HEK293 (cell line): Measurements from ENCODE around the gene TAS2R1.
"Not testable (repeated sequence)": the region's sequence is repeated elsewhere in the genome, so short reads cannot be mapped to it uniquely, and the experiment has no call there.

ENCODE experiments used
- CTCF ChIA-PET: fragments of 350-600 bp; formaldehyde crosslinking; extraction: SDS; loops from one replicate; lab custom pipeline; 2021; ENCODE audit warnings: antibody characterized with exemption; lab: Yijun Ruan, JAX
- POLR2A ChIA-PET: fragments of 300-600 bp; formaldehyde crosslinking; extraction: SDS; loops from one replicate; lab custom pipeline; 2020; ENCODE audit warnings: antibody characterized with exemption, inconsistent platforms; lab: Yijun Ruan, JAX
- H3K27ac ChIP-seq: fragments of 200-500 bp; sonication (Bioruptor generic); 2 replicates; pipeline ENCODE4 v1.5.1; 2014; ENCODE audit warnings: low read depth, low read length, control low read depth, inconsistent platforms; ENCODE audit errors: extremely low read depth
- H3K36me3 ChIP-seq, 2 experiments: fragments of 200-500 bp in 1 of 2; sonication (Bioruptor generic) in 1 of 2; 1 replicate in 1 of 2; 2 replicates in 1 of 2; pipeline ENCODE4 v1.5.1; 2014 to 2017; ENCODE audit warnings: inconsistent platforms in 2 of 2, low read length in 2 of 2; ENCODE audit not compliant: control insufficient read depth in 2 of 2, insufficient read depth in 1 of 2
- H3K4me1 ChIP-seq: fragments of 200-500 bp; sonication (Bioruptor generic); 2 replicates; pipeline ENCODE4 v1.5.1; 2014; ENCODE audit warnings: mild to moderate bottlenecking, low read length, inconsistent platforms; ENCODE audit not compliant: control insufficient read depth, insufficient read depth
- H3K4me3 ChIP-seq: 2 replicates; pipeline ENCODE4 v1.5.1; 2011; ENCODE audit warnings: low read depth, mild to moderate bottlenecking, control low read depth, low read length, moderate library complexity
- H3K9me3 ChIP-seq: fragments of 200-500 bp; sonication (Bioruptor generic); 2 replicates; pipeline ENCODE4 v1.5.1; 2014; ENCODE audit warnings: low read depth, low read length, inconsistent platforms; ENCODE audit not compliant: control insufficient read depth, insufficient read depth
- GLI4 ChIP-seq: fragments of 450-650 bp; formaldehyde crosslinking; IDR thresholded peaks from 2 replicates; pipeline ENCODE4 v1.5.1; 2016; ENCODE audit warnings: missing biosample characterization, missing genetic modification characterization
- MYNN ChIP-seq: fragments of 450-650 bp; formaldehyde crosslinking; IDR thresholded peaks from 2 replicates; pipeline ENCODE4 v1.5.1; 2016; ENCODE audit warnings: missing biosample characterization, missing genetic modification characterization, borderline replicate concordance
- MZF1 ChIP-seq: fragments of 450-650 bp; formaldehyde crosslinking; IDR thresholded peaks from 2 replicates; pipeline ENCODE4 v1.5.1; 2017; ENCODE audit warnings: missing biosample characterization, missing genetic modification characterization, borderline replicate concordance
- PRDM1 ChIP-seq: fragments of 450-650 bp; formaldehyde crosslinking; IDR thresholded peaks from 2 replicates; pipeline ENCODE4; 2016; ENCODE audit warnings: missing biosample characterization, missing genetic modification characterization
- YY1 ChIP-seq: fragments of 450-650 bp; formaldehyde crosslinking; IDR thresholded peaks from 2 replicates; pipeline ENCODE4 v1.5.1; 2018; ENCODE audit warnings: missing biosample characterization, missing genetic modification characterization
- ZNF2 ChIP-seq: fragments of 450-650 bp; formaldehyde crosslinking; IDR thresholded peaks from 2 replicates; pipeline ENCODE4 v1.5.1; 2016; ENCODE audit warnings: missing biosample characterization, missing genetic modification characterization
- ZNF211 ChIP-seq: fragments of 450-650 bp; formaldehyde crosslinking; IDR thresholded peaks from 2 replicates; pipeline ENCODE4 v1.5.1; 2016; ENCODE audit warnings: low read depth, missing biosample characterization, missing genetic modification characterization
- ZNF221 ChIP-seq: fragments of 450-650 bp; formaldehyde crosslinking; IDR thresholded peaks from 2 replicates; pipeline ENCODE4 v1.5.1; 2017; ENCODE audit warnings: missing biosample characterization, missing genetic modification characterization, borderline replicate concordance
- ZNF223 ChIP-seq: fragments of 450-650 bp; formaldehyde crosslinking; IDR thresholded peaks from 2 replicates; pipeline ENCODE4 v1.5.1; 2016; ENCODE audit warnings: missing biosample characterization, missing genetic modification characterization
- ZNF335 ChIP-seq: fragments of 450-650 bp; formaldehyde crosslinking; conservative IDR thresholded peaks from 2 replicates; pipeline ENCODE4 v1.5.1; 2016; ENCODE audit warnings: missing biosample characterization, missing genetic modification characterization
- ZNF473 ChIP-seq: fragments of 450-650 bp; formaldehyde crosslinking; IDR thresholded peaks from 2 replicates; pipeline ENCODE4 v1.5.1; 2017; ENCODE audit warnings: missing biosample characterization, missing genetic modification characterization
- ZNF596 ChIP-seq: fragments of 450-650 bp; IDR thresholded peaks from 2 replicates; pipeline ENCODE4 v1.5.0; 2018; ENCODE audit warnings: missing biosample characterization, mild to moderate bottlenecking, missing genetic modification characterization, moderate library complexity
- ZNF677 ChIP-seq: fragments of 450-650 bp; IDR thresholded peaks from 2 replicates; pipeline ENCODE4 v1.5.0; 2018; ENCODE audit warnings: missing biosample characterization, mild to moderate bottlenecking, missing genetic modification characterization, moderate library complexity
- ZNF701 ChIP-seq: fragments of 450-650 bp; formaldehyde crosslinking; IDR thresholded peaks from 2 replicates; pipeline ENCODE4 v1.5.1; 2016; ENCODE audit warnings: missing biosample characterization, missing genetic modification characterization
- ZNF76 ChIP-seq: fragments of 450-650 bp; formaldehyde crosslinking; IDR thresholded peaks from 2 replicates; pipeline ENCODE4; 2016; ENCODE audit warnings: low read depth, missing biosample characterization, missing genetic modification characterization, borderline replicate concordance
- ZSCAN23 ChIP-seq: fragments of 450-650 bp; formaldehyde crosslinking; IDR thresholded peaks from 2 replicates; pipeline ENCODE4 v1.5.1; 2016; ENCODE audit warnings: missing biosample characterization, missing genetic modification characterization
- ZSCAN30 ChIP-seq: fragments of 450-650 bp; IDR thresholded peaks from 2 replicates; pipeline ENCODE4 v1.5.1; 2018; ENCODE audit warnings: missing biosample characterization, mild to moderate bottlenecking, missing genetic modification characterization, moderate library complexity
- ZXDB ChIP-seq: fragments of 450-650 bp; formaldehyde crosslinking; IDR thresholded peaks from 2 replicates; pipeline ENCODE4 v1.5.1; 2016; ENCODE audit warnings: missing biosample characterization, missing genetic modification characterization
- TF ChIP-seq, protein P1 (sequence below): fragments of 450-650 bp; formaldehyde crosslinking; IDR thresholded peaks from 2 replicates; pipeline ENCODE4 v1.5.1; 2016; ENCODE audit warnings: missing biosample characterization, missing genetic modification characterization
- TF ChIP-seq, protein P2 (sequence below): fragments of 450-650 bp; formaldehyde crosslinking; IDR thresholded peaks from 2 replicates; pipeline ENCODE4 v1.5.1; 2017; ENCODE audit warnings: missing biosample characterization, mild to moderate bottlenecking, missing genetic modification characterization, moderate library complexity

Gene TAS2R1

DNA sequence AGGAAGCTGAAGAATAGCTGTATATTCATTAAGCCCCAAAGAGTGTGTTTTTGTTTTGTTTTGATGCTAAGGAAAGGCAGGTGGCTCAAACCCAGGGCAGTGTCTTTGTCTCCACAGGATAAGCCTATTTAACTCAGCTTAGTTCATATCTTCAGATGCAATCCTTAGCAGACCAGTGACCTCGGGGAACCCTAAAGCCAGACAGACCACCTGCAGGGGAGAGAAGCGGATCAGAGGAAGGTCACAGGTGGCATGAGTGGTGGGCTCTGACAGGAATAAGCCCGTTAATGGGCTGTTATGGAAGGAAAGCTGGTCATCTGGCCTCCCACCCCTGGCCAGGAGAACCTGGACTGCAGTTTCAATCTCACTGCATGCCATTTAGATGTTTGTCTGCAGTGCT lies 30.8 kb downstream of the TAS2R1 start:
- no peaks in the 10 kb centered on the region for H3K4me1 ChIP-seq
- H3K9me3 ChIP-seq = no peaks in the 10 kb centered on the region
- H3K4me3 ChIP-seq = no peak overlapping the region
- CTCF ChIA-PET = no interaction called here
- no peaks in the 10 kb centered on the region for H3K36me3 ChIP-seq
- TF ChIP-seq MZF1 (tag by site-specific recombination) (no peak), ZSCAN23 (tag by site-specific recombination) (no peak), ZNF211 (tag by site-specific recombination) (no peak), MYNN (tag by site-specific recombination) (no peak), GLI4 (tag by site-specific recombination) (no peak), ZNF223 (no peak), ZNF701 (tag by site-specific recombination) (no peak), ZNF76 (no peak), ZNF2 (tag by site-specific recombination) (no peak), ZXDB (tag by site-specific recombination) (no peak), YY1 (tag by site-specific recombination) (no peak), ZNF596 (tag by site-specific recombination) (no peak), ZNF335 (tag by site-specific recombination) (no peak), ZNF473 (tag by site-specific recombination) (no peak)
- TF ChIP-seq, protein P1, sequence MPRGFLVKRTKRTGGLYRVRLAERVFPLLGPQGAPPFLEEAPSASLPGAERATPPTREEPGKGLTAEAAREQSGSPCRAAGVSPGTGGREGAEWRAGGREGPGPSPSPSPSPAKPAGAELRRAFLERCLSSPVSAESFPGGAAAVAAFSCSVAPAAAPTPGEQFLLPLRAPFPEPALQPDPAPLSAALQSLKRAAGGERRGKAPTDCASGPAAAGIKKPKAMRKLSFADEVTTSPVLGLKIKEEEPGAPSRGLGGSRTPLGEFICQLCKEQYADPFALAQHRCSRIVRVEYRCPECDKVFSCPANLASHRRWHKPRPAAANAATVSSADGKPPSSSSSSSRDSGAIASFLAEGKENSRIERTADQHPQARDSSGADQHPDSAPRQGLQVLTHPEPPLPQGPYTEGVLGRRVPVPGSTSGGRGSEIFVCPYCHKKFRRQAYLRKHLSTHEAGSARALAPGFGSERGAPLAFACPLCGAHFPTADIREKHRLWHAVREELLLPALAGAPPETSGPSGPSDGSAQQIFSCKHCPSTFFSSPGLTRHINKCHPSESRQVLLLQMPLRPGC (tag by site-specific recombination) = no peak
- TF ChIP-seq, protein P2, sequence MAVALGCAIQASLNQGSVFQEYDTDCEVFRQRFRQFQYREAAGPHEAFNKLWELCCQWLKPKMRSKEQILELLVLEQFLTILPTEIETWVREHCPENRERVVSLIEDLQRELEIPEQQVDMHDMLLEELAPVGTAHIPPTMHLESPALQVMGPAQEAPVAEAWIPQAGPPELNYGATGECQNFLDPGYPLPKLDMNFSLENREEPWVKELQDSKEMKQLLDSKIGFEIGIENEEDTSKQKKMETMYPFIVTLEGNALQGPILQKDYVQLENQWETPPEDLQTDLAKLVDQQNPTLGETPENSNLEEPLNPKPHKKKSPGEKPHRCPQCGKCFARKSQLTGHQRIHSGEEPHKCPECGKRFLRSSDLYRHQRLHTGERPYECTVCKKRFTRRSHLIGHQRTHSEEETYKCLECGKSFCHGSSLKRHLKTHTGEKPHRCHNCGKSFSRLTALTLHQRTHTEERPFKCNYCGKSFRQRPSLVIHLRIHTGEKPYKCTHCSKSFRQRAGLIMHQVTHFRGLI (tag by site-specific recombination) = no peak
- no peak overlapping the region for H3K27ac ChIP-seq
- POLR2A ChIA-PET = no interaction called here

DNA sequence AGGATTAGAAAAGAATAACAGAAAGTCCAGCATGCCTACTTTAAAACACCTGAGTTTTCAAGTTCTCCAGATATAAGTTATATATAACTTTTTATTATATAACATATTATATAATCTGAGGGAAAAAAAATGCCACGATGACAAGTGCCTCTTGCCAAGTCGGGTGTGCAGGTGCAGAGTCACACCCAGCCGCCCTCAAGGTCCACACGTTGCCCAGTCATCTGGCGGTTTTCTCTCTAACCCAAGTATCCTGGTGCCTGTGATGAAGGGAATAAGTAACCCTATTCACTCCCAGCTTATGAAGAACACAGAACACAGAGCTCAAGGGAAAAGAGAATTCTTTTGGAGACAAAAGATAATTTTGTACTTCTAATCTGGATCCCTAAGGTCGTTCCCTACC lies 31.8 kb downstream of the TAS2R1 start:
- POLR2A ChIA-PET = not testable (repeated sequence)

DNA sequence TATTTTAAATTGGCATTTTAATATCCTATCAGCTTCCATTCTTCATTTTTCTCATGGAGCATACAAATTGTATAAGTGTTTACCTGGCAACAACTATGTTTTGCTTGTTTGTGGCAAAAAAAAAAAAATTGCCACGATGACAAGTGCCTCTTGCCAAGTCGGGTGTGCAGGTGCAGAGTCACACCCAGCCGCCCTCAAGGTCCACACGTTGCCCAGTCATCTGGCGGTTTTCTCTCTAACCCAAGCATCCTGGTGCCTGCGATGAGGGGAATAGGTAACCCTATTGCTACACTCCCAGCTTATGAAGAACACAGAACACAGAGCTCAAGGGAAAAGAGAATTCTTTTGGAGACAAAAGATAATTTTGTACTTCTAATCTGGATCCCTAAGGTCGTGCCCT lies 32.8 kb downstream of the TAS2R1 start:
- H3K4me1 ChIP-seq, H3K4me3 ChIP-seq, H3K27ac ChIP-seq, H3K36me3 ChIP-seq, POLR2A ChIA-PET, H3K9me3 ChIP-seq: not testable (repeated sequence)
- CTCF ChIA-PET = interaction anchor here (0.6 to 0.7 kb wide), 2 partner anchors 183 to 1826 kb away, joined by 3 read pairs; no protein-coding TSS in a partner anchor

More for the DNA sequence above, 31.8 kb downstream of the TAS2R1 start:
- H3K36me3 ChIP-seq, H3K27ac ChIP-seq, CTCF ChIA-PET, H3K4me1 ChIP-seq, H3K4me3 ChIP-seq, H3K9me3 ChIP-seq: not testable (repeated sequence)

DNA sequence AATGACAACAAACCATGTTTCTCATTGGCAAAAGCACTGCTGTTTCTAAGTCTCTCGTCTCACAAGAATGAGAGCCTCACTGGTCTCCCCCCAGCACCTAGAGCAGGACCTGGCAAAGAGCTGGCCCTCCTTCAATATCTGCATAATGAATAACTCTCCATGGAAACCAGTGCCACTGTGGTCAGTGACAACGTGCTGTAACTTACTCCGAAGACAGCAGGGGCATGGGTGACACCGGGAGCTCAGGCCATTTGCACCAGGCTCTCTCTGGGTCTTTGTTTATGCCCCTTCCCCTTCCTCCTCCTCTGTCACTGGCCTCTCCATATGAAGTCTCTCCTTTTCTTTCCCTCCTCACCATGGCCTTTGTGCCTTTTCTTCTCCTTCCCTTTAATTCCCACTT lies 33.3 kb downstream of the TAS2R1 start:
- POLR2A ChIA-PET = no interaction called here
- Histone ChIP-seq H3K36me3 (no peaks in the 10 kb centered on the region), H3K27ac (no peak overlapping the region), H3K4me1 (no peaks in the 10 kb centered on the region), H3K9me3 (no peaks in the 10 kb centered on the region), H3K4me3 (no peak overlapping the region)
- TF ChIP-seq PRDM1 = 0 out of 2 replicates have a peak, but pooled peaks have one; percentile 16
- TF ChIP-seq ZNF221 (tag by site-specific recombination) = no peak
- TF ChIP-seq ZSCAN30 (tag by site-specific recombination) = no peak
- TF ChIP-seq ZNF677 (tag by site-specific recombination) = no peak
- CTCF ChIA-PET = interaction anchor here (0.6 to 0.7 kb wide), 2 partner anchors 183 to 1827 kb away, joined by 3 read pairs; no protein-coding TSS in a partner anchor
